ENCODE results near the gene DHRS7B.
"Not testable (repeated sequence)": the region's sequence is repeated elsewhere in the genome, so short reads cannot be mapped to it uniquely, and the experiment has no call there.

DHRS7B gene

DNA sequence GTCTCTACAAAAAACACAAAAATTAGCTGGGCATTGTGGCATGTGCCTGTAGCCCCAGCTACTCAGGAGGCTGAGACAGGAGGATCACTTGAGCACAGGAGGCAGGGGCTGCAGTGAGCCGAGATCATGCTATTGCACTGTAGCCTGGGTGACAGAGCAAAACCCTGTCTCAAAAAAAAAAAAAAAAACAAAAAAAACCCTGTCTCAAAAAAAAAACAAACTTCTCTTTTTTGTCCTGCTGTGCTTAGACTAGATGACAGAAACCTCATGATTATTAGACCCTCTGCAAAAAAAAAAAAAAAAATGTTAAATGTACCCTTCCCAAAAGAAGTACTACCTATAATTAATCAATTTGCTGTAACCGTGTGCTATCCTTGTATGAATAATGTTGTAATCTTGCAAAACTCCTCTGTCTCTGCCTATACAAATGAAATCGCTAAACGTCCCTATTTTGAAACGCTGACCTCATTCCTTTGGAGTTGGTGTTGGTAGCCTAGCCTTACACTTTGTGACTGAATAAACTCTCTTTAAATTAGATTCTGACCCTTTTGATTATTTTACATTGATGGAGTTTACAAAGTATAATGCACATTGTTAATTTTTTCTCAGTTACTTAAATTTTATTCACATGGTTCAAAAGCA lies 13.6 kb upstream of the DHRS7B start:
- DNase-seq, result no peak

DNA sequence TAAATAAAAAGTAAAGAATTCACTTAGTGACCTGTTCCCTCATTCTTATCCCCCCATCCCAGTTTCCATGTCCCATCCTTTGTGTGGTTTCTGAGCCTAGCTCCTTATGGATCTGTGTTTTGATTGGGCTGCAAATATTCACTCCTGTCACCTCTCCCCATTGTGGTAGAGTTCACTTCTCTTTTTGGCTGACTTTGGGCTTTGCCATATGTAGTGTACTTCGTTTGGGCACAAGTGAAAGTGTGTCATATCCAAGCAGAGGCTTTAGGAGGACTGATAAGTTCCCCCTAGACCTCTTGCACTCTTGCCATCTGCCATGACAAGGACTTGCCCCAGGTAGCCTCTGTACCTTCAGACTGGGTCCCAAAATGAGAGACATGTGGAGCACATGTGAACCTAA lies 13.0 kb upstream of the DHRS7B start:
- no peak for DNase-seq

DNA sequence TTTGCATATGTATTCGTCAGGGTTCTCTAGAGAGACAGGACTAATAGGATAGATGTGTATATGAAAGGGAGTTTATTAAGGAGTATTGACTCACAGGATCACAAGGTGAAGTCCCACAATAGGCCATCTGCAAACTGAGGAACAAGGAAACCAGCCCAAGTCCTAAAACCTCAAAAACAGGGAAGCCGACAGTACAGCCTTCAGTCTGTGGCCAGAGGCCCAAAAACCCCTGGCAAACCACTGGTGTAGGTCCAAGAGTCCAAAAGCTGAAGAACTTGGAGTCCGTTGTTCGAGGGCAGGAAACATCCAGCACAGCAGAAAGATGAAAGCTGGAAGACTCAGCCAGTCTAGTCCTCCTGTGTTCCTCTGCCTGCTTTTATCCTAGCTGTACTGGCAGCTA lies 12.0 kb upstream of the DHRS7B start:
- not testable (repeated sequence) for DNase-seq

DNA sequence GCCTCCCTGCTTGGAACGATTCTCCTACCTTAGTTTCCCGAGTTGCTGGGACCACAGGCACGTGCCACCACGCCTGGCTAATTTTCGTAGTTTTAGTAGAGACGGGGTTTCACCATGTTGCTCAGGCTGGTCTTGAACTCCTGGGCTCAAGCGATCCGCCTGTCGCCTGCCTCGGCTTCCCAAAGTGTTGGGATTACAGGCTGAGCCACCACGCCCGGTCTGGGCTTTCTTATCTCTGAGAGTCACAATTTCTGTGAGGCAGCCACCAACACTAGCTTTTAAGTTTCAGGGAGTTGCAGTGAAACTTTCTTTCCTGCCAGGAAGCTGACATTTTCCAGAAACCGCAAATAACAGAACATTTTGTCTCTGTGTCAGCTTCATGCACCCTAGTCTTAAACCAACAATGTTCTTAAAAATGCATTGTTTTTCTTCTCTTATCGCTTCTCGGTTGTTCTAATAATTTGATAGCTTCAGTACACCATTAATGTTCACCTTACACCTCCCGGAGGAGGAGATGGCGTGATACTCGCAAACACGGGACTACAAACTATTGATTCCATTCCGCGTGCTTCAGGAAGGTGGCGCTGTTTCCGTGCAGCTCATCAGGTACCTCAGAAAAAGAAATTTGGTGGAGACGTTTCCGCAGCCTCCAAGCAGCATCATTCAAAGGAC lies 7.4 kb upstream of the DHRS7B start:
- peak; percentile 25 for DNase-seq

DNA sequence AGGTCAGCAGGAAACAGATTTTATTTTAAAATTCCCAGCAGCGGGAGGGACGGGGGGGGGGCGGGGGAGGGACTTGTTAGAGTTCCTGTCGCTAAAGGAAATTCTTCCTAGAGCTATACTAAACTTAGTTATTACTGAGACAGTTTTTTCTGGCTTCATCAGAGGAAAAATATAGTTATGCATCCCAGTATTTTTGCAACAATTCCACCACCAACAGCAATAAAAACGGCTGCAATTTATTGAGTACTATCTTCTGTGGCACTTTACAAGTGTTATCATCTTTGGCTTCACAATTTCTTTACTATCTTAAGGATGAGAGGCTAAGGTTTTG lies 6.9 kb upstream of the DHRS7B start:
- DNase-seq, result no peak

DNA sequence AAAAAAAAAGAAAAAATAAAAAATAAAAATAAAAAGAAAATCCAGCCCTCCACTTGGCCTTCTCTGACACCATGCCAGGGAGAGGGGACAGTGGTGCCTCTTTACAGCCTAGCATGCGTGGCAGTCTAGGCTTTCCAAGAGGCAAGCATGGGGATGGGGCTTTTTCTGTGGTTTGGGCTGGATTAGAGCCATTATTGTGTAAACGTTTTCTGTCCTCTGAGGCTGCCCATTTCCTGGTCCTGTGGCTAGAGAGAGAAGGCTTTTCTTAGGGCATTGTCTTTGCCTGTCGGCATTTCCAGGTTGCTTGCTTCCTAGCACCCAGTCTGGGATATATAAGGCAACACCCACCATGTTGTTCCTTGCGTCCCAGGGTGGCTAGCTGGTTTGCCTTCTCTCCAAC lies 2.7 kb upstream of the DHRS7B start:
- no peak for DNase-seq

DNA sequence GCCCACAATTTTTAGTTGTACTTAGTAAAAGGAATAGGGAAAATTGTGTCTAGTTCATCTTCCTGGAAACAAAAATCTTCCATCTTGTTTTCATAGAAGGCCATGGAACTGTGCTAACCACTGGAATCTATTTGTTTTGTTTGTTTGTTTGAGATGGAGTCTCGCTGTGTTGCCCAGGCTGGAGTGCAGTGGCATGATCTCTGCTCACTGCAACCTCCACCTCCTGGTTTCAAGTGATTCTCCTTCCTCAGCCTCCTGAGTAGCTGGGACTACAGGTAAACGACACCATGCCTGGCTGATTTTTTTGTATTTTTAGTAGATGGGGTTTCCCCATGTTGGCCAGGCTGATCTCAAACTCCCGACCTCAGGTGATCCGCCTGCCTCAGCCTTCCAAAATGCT lies 2.2 kb upstream of the DHRS7B start:
- not testable (repeated sequence) for DNase-seq

DNA sequence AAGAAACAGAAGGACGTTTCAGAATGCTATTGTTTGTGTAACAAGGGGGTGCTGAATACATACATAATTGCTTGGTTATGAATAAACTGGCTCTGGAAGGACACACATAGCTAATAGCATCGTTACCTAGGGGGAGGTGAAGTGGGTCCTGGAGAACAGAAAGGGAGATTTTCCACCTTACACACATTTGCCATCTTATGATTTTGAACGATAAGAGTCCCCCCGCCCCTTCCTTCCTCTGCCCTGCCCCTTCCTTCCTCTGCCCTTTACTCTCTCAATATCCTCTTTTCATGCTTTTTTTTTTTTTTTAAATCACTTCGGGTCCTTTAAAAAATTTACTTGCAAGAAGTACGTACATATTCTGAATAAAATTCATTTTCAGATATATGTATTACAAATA lies 902 bp upstream of the DHRS7B start:
- no peak for DNase-seq

DNA sequence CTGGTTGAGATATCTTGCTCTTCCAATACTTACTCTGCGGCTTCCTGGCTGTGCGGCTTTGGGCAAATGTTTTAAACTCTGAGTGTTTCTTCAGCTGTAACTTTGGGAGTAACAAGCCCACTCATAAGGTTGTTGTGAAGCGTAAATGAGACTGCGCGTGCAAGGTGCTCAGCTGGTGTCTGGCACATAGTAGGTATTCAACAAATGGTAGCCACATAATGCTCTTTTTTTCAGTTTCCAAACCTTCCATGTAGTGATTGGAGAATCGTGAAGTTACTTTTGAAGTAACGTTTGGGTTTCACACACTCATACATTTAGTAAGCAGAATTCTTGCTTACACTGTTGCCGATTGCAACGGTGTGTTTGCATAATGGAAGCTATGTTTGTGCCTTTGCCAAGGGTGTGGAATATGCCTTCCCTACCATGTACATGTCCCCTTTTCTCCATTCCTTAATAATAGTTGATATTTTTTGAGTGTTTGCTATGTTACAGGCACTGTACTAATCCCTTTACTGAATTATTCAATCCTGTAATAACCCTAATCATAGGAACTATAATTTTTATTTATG lies 829 bp downstream of the DHRS7B start:
- no peak for DNase-seq

DNA sequence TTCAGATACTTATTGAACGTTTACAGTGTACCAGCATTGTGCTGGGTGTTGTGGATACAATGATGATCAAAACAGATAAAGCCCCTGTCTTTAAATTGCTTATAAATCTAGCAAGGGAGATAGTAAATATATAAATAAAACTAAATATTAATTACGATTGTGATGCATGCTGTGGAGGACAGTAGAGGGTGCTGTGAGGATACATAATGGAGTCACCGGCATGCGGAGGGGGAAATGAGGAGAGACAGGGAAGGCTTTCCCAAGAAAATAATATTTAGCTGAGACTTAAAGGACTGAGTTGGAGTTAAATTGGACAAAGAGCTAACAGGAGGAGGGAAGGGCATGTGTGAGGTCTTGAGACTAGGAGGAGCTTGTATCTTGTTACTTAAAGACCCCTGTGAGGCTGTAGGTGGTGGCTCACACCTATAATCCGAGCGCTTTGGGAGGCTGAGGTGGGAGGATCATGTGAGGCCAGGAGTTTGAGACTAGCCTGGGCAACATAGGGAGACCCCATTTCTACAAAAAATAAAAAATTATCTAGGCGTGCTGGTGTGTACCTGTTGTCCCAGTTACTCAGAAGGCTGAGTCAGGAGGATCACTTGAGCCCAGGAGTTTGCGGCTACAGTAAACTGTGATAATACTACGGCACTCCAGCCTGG lies 2.4 kb downstream of the DHRS7B start:
- no peak for DNase-seq

DNA sequence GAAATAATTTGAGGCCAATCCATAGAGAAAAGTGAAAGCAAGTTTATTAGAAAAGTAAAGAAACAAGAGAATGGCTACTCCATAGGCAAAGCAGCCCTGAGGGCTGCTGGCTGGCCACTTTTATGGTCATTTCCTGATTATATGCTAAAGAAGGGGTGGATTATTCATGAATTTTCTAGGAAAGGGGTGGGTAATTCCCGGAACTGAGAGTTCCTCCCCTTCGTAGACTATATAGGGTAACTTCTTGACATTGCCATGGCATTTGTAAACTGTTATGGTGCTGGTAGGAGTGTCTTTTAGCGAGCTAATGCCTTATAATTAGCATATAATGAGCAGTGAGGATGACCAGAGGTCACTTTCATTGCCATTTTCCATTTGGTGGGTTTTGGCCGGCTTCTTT lies 4.4 kb downstream of the DHRS7B start:
- no peak for DNase-seq

DNA sequence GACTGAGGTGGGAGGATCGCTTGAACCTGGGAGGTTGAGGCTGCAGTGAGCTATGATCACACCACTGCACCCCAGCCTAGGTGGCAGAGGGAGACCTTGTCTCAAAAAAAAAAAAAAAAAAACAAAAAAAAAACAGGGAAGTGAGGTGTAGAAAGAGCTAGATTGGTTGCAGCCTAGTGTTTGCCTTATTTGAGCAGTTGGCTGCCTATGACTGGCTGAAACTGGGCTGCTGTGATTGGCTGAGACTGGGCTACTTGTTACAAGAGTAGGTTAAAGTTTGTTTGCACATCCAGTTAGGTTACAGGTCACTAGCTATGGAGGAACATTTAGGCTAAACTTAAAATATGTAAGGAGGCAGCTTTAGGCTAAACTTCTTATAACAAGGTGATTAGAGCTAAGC lies 5.7 kb downstream of the DHRS7B start:
- no peak for DNase-seq

DNA sequence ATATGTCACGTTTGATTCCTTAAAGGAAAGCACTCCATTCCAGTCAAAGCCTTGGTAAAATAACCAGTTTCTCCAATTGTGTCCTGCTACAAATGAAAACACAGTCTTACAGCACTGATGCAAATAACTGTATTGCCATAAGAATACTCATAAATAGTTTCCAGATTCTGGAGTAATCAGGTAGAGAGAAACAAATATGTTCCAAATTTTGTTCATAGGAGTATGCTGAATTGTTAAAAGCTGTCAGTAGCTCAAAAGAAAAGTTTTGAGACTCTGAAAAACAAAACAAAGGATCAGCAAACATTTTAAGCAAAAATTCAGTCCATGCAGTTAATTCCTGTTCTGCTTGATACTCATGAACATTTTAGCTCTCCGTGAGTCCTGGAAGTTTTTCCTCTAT lies 7.8 kb downstream of the DHRS7B start:
- no peak for DNase-seq

DNA sequence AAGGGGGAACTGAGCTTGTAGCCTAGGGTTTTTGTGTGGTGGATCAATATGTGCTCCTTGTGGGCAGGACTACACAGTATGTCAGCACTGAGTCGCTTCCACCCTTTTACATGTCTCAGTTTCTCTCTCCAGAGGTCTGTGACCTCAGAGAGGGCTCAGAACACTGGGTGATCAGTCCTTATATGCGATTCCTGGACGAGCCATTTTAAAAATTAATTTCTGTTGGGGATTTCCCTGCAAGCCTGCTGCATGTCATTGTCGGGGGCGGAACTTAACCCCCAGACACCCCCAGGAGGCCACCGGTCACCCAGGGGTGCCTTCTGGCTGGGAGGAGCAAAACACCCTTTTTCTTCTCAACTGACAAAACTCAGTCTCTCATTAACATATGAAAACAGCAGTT lies 14.1 kb downstream of the DHRS7B start:
- DNase-seq, result no peak

DNA sequence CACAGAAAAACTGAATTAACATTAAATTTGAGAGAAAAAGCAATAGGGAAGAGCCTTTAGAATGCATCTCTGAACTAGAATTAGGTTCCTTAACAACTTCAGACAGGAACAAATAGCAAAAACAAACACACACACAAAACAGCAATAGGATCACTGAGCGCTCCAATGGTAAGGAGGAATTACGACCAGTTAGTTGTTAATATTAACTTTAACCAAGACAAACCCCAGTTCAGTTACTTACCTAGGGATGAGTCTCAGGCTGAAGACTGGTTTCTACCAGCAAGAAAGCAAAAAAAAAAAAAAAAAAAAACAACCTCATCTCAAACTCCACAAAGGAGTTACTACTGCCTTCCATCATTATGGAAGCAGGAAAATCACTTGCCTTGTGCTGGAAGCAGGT lies 14.6 kb downstream of the DHRS7B start:
- no peak for DNase-seq

DNA sequence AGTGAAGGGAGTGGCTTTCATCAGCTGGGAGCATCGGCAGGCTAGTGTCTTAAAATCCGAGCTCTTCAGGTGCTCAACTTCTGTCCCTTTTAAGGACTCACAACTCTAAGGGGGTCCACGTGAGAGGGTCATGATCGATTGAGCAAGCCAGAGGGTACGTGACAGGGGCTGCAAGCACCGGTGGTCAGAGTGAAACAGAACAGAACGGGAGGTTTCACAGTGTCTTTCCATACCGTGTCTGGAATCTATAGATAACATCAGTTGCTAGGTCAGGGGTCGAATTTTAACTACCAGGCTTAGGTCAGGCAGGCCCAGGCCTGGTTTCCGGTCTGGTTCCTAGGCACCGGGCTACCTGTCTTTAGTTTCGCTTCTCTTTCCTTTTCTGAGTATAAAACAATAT lies 15.3 kb downstream of the DHRS7B start:
- not testable (repeated sequence) for DNase-seq

DNA sequence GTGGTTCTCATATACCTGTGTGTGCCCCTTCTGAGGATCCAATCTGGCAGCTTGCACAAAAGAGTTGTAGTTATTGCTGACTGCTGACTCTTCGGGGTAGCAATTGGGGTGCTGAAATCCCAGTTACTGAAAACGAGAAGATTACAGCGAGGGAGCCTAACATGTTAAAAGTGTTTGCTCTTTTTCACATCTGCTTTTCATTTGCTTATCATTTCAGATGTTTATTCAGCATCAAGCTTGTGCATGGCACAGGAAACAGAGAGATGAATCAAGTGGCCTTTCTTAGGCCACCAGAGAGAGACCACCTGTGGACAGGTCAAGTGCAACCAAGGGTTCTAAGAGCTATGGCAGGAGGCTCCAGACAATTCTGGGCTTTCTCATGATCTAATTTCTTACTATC lies 16.9 kb downstream of the DHRS7B start:
- DNase-seq, result no peak

DNA sequence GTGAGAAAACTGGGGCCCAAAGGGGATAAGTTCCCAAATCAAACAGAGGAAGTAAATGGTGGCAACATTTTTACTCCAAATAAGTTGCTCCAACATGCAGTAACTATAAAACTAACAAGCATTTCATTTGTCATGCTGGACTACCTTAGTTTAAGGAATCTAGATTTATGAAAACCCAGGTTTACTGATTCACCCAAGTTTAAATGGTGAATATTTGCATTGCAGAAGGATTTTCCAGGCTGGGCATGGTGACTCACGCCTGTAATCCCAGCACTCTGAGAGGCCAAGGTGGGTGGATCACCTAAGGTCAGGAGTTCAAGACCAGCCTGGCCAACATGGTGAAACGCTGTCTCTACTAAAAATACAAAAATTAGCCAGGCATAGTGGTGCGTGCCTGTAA lies 17.5 kb downstream of the DHRS7B start:
- DNase-seq, result not testable (repeated sequence)

DNA sequence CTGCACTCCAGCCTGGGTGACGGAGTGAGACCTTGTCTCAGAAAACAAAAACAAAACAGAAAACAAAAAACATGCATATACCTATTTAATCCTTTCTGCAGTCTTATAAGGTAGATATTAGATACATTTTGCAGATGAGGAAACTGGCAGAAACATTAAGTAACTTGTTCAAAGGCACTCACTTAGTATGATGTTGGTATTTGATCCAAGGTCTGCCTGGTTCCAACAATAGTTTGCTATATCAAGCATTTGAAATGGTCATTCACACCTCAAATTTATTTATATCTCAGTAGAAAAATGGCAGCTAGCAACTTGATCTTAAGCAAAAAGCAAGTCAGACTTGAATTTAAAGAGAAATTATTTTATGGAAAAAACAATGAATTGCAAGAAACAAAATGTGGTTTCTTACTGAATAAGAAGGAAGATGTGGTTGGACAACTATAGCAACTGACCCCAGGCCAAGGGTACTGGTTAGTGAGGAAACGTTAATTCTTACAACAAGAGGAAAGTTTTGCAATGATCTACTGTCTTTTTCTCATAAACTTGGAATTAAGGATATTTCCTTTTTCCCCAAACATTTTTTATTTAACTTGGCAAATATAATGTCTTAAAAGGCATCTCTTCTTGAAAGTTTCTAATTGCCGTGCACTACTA lies 19.7 kb downstream of the DHRS7B start:
- no peak for DNase-seq

DNA sequence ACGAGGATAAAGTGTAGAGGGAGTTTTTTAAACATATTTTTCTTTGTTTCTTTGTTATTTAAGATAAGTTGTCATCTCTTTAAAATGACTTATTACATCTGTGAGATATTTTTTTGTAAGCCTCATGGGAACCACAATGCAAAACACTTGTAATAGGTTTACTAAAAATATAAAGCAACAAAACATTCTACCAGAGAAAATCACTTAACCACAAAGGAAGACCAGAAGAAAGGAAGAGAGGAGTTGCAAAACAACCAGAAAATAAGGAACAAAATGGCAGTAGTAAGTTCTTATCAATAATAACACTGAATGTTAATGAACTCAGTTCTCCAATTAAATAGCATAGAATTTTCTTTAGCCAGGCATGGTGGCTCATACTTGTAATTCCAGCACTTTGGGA lies 22.9 kb downstream of the DHRS7B start:
- DNase-seq, result no peak

DNA sequence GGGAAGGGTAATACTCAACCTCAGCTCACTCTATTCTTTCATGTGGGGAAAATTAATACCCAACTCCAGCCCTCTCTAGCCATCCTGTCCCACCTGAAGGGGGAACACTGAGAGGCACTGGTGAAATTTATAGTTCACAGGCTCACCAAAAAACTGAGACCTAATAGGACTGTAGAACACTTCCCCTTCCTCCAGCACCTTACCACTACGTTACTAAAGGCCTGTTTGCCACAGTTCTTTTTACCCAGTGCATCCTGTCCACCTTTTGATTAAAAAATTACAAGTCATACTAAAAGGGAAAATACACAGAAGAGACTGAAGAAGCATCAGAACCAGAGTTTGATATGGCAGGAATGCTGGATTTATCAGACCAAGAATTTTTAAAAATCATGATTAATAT lies 26.0 kb downstream of the DHRS7B start:
- DNase-seq, result no peak

DNA sequence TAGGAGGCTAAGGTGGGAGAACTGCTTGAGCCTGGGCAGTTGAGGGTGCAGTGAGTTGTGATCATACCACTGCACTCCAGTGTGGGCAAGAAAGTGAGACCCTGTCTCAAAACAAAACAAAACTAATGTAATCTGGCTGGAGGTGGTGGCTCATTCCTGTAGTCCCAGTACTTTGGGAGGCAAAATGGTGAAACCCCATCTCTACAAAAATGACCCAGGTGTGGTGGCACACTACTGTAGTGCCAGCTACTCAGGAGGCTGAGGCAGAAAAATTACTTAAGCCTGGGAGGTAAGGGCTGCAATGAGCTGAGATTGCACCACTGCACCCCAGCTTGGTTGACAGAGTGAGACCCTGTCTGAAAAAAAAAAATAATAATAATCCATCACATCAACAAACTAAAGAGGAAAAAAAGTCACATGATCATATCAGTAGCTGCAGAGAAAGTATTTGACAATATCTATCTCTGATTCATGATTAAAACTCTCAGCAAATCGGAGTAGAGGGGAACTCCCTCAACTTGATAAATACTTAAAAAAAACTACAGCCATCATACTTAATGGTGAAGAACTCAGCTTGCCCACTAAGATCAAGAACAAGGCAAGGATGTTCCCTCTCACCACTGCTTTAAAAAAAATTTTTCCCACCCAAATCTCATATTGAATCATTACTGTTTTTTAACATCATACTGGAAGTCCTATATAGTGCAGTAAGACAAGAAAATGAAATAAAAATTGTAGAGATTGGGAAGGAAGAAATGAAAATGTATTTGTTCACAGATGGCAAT lies 31.0 kb downstream of the DHRS7B start:
- no peak for DNase-seq

DNA sequence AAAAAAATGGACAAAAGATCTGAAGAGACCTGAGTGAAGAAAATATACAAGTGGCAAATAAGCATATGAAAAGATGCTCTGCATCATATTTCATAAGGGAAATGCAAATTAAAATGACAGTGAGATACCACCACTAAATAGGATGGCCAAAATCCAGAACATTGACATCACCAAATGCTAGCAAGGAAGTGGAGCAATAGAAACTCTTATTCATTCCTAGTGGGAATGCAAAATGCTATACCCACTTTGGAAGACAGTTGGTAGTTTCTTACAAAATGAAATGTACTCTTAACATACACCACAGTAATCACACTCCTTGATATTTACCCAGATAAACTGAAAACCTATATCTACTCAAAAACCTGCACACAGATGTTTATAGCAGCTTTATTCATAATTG lies 33.6 kb downstream of the DHRS7B start:
- DNase-seq, result no peak
